Mucosa of gallbladder (tissue), 1 donor: ENCODE data around the gene DOHH. TPM values are rescaled to one million over a fixed set of nuclear protein-coding genes. Genes with fewer than 3 reads are reported as not detected.
A peak's percentile ranks its signal among the peaks of the same experiment; 100 is the strongest.

Source experiments
- DNase-seq: peaks from one replicate; pipeline ENCODE4 v3.0.0-alpha.2; 2020; ENCODE audit warnings: low spot score
- total RNA-seq: library from RNA; stranded (reverse); gene quantifications from one replicate; pipeline ENCODE4 v1.2.1, GENCODE V29; 2021
- donor health status: DM: no; HTN: no; CAD: no.

DOHH gene
- total RNA-seq, 1 donor from 2014 or later, result 11.6 TPM

DNA sequence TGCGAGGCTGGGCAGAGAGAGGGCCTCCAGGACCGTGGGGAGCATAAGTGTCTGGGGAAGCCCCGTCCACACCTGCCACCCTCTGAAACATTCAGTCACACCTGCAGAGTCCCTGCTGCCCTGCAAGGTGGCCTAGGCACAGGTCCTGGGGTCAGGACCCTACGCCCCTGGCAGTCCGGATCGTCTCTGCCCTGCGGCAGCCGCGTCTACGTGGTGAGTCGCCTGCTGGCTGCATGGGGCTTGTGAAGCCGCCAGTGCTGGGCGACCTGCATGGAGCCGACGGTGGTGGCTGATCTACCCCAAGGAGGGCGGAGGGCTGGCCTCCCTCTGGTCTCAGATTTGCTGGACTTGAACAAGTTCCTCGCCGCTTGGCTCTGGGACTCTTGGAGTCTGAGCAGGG, 18.7 kb upstream of the DOHH start:
- no peak for DNase-seq

DNA sequence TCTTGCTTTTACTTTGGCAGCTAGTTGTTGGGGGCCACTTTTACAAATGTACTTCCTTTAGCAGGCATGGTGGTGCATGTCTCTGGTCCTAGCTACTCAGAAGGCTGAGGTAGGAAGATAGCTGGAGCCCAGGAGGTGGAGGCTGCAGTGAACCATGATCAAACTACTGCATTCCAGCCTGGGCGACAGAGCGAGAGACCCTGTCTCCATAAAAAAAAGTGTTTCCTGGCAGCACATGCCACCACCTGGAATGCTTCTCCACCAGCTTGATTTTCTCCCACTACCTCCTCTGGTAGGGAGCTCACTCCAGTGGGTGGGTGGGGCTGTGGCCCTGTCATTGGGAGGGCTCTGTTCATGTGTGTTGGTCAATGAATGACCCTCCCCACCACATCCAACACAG, 18.2 kb upstream of the DOHH start:
- DNase-seq, result no peak

- no peak for DNase-seq
Observed at GRCh38 chr19:3518255-3518654, 17.8 kb upstream of the DOHH start.

DNA sequence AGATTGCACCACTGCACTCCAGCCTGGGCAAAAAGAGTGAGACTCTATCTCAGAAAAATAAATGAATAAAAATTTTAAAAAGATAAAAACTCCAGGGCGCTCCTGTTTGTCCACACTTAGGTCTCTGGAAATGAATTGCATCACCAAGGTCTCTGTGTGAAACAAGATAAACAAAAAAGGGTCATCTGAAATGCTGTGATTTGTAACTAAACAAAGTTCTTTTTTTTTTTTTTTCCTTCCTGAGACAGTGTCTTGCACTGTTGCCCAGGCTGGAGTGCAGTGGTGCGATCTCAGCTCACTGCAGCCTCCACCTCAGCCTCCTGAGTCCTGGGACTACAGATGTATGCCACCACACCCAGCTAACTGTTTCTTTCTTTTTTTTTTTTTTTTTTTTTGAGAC, 17.2 kb upstream of the DOHH start:
- no peak for DNase-seq

DNA sequence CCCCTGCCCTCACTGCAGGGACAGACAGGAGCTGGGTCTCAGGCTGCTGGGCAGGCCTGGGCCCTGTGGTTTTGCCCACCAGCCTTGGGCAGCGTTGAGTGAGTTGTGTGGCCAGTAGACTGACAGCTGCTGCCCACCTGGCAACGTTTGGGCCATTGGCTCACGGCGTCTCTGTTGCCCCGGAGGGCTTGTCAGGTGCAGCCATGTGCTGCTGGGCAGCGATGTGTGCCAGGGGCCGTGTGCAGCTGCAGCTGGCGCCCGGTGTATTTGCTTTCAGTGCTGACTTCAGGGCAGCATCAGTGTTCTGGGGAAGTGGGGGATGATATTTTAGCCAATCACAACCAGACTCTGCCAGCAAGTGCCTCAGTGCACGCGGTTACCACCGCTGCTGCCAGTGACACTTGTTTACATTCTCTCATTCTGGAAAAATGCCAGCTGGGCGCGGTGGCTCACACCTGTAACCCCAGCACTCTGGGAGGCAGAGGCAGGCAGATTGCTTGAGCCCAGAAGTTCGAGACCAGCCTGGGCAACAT, 16.3 kb upstream of the DOHH start:
- peak; percentile 62 for DNase-seq

GRCh38 chr19:3515891-3516422, 15.5 kb upstream of the DOHH start:
- DNase-seq, result no peak

- no peak for DNase-seq
Observed at GRCh38 chr19:3514930-3515329, 14.5 kb upstream of the DOHH start.

- DNase-seq, result no peak
Observed at GRCh38 chr19:3513229-3514140, 13.0 kb upstream of the DOHH start.

DNA sequence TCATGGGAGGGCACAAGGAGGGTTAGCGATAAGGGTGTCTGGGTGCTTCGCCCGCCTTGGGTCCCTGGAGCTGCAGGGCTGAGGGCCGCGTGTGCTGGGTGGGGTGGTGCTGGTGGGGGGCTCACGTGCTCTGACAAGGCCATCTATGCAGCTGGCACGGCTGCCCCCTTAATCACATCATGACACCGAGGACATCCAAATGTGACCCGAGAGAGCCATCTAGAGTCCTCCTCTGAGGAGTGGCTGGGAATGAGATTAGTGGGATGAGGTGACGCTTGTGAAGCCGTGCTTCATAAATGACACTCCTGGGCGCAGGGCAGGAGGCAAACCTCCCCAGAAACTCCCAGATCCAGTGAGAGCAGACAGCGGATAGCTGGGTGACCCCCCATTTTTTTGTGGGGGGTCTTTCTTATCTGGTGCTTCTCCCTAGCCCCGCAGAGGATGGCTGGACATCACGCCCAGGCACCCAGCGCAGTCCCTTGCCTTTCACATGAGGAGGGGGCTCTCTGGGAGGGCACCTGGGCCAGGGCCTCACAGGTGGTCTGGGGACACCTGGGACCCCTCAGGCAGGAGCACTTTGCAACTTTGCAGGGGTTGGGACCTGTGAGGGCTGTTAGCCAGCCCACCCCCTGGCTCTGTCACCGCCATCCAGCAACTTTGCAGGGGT, 12.2 kb upstream of the DOHH start:
- DNase-seq, result no peak

GRCh38 chr19:3511506-3512251, 11.2 kb upstream of the DOHH start:
- DNase-seq, result no peak

GRCh38 chr19:3510727-3511126, 10.3 kb upstream of the DOHH start:
- DNase-seq, result no peak

DNA sequence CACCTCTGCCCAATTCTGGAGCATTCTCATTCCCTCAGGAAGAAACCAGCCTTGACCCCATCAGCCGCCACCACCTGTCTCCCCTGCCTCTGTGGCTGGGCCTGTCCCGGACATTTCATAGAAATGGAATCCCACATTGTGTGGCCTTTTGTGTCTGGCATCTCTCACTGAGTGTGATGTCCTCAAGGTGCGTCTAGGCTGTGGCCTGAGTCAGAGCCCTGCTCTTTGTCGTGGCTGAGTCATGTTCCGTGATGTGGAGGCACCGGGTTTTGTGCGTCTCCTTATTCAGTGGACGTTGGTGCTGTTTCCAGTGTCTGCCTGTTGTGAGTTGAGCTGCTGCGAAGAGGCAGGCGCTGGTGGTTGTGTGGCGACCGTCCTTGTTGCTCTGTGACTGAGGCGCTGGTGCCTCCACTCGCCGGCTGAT, 9.1 kb upstream of the DOHH start:
- DNase-seq, result no peak

DNA sequence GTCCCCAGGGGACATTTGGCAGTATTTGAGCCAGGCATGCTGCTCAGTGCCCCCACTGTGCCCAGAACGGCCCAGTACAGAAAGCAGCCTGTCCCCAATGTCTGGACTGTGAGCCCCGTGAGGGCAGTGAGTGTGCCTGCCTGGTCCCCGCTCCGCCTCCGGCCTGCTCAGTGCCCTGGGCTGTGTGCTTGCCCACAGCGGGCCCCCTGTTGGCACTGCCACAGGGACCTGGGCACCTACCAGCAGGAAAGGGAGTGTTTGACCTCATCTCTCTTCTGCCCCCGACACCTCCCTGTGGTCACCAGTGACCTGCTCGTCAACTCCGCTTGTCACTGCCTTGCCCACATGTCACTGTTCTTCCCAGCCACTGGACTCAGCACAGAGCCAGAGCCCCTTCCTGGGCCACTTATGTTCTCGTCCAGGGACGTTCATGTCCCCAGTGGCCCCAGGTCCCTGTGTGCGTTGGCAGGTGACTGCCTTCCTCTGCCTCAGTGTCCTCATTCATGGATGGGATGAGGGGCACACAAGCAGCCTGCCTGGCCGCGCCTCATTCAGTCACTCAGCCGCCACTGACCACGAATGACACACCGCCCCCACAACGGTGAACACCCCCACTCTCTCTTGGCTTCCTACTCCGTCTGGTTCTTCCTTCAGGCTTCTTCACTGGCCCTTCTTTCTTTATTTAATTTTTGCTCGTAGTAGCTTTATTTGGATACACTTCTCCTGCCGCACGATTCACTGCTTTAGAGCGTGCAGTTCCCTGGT, 8.5 kb upstream of the DOHH start:
- DNase-seq, result no peak

GRCh38 chr19:3508121-3508661, 7.7 kb upstream of the DOHH start:
- DNase-seq, result peak; percentile 35

- peak; percentile 26 for DNase-seq
Observed at GRCh38 chr19:3507371-3508120, 7.1 kb upstream of the DOHH start.

DNA sequence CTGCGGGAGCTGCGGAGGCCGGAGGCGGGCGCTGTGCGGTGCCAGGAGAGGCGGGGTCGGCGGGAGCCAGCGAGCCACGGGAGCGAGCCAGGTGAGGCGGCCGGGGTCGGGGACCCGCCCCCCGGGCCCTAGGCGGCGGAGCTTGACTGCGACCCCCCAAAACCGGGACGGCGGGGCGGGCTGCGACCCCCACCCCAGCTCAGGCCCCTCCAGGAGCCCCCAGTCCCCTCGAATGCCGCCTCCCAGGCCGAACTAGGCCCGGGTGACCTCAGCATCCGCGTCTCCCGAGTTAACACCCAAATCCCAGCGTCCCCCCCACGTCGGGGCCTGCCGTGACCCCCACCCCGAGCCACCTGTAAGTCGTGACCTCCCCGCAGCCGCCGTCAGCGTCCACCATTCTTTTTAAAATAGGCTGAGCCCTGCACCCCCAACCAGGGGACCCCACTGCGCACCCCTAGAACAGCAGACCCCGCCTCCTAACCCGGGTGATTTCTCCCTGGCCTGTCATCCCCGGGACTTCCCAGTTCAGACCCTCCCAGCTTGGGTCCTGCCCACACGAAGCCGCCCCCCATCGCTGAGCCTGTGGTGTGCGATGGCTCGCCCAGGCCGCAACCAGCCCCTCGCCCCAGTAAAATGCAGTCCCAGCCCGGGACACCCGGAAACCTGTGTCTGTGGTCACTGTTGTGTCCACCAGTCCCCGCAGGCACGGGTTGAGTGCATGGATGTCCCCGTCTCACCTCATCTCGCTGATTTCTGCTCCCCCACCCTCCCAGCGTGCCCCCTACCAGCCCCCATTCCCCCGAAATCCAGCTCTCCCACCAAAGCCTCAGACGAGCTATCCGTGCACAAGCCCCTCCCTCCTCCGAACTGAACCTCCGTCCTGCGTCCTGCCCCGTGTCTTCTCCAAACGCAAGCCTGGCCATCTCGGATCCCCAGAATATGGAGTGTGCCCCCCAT, 6.2 kb upstream of the DOHH start:
- peak; percentile 29 for DNase-seq

GRCh38 chr19:3505598-3506383, 5.3 kb upstream of the DOHH start, which contains the start of gene FZR1:
Gene FZR1 (plus strand): TSS chr19:3506311. CDS start chr19:3522990, 16,679 bp downstream.
- peak; percentile 99 for DNase-seq

DNA sequence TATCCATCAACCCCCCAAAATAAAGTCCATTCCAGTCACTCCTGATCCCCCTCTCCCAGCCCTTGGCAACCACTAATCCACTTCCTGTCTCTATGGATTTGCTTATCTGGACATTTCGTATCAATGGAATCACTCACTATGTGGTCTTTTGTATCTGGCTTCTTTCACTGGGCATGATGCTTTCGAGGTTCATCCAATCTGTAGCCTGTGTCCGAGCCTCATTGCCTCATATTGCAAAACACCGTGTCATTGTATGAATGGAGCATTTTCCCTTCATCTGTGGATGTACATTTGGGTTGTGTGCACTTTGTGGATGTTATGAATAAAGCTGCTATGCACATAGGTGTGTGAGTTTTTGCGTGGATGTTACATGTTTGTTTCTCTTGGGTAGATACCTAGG, 4.3 kb upstream of the DOHH start:
- no peak for DNase-seq
